GM21619 (cell line): Measurements from ENCODE around the gene GSTO1.
"Not testable (repeated sequence)": the region's sequence is repeated elsewhere in the genome, so short reads cannot be mapped to it uniquely, and the experiment has no call there.

ENCODE experiments used
- ATAC-seq: cut with Tn5 transposase; IDR thresholded peaks from one replicate; pipeline ENCODE4 v1.9.1; 2021; ENCODE audit not compliant: unreplicated experiment

GSTO1 gene

GRCh38 chr10:104254493-104255310, at the start of gene GSTO1:
TSS of gene GSTO1 (plus strand) at chr10:104254892. CDS start at chr10:104254929, 37 bp downstream.
- peak; percentile 79 for ATAC-seq

GRCh38 chr10:104208730-104209129, 46.0 kb upstream of the GSTO1 start:
- ATAC-seq = no peak

- ATAC-seq = no peak
These were observed 45.0 kb upstream of the GSTO1 start for GRCh38 chr10:104209575-104210198.

GRCh38 chr10:104216631-104217030, 38.1 kb upstream of the GSTO1 start:
- ATAC-seq = no peak

GRCh38 chr10:104218751-104219150, 35.9 kb upstream of the GSTO1 start:
- no peak for ATAC-seq

GRCh38 chr10:104220522-104220921, 34.2 kb upstream of the GSTO1 start:
- no peak for ATAC-seq

- ATAC-seq = no peak
These were observed 31.4 kb upstream of the GSTO1 start for GRCh38 chr10:104223304-104223703.

GRCh38 chr10:104230490-104230889, 24.2 kb upstream of the GSTO1 start:
- ATAC-seq = no peak

- peak; percentile 100 for ATAC-seq
These were observed 22.7 kb upstream of the GSTO1 start, which contains the start of gene CFAP43 for GRCh38 chr10:104231784-104232612. TSS of gene CFAP43 (minus strand) at chr10:104232364. CDS start at chr10:104232246, 118 bp downstream.

- no peak for ATAC-seq
These were observed 22.0 kb upstream of the GSTO1 start for GRCh38 chr10:104232613-104233102.

GRCh38 chr10:104233817-104234216, 20.9 kb upstream of the GSTO1 start:
- ATAC-seq = no peak

- ATAC-seq = no peak
These were observed 19.8 kb upstream of the GSTO1 start for GRCh38 chr10:104234934-104235333.

GRCh38 chr10:104235801-104236200, 18.9 kb upstream of the GSTO1 start:
- ATAC-seq = no peak

GRCh38 chr10:104240078-104240477, 14.6 kb upstream of the GSTO1 start:
- ATAC-seq = no peak

- ATAC-seq = no peak
These were observed 12.1 kb upstream of the GSTO1 start for GRCh38 chr10:104242545-104242944.

GRCh38 chr10:104243009-104243408, 11.7 kb upstream of the GSTO1 start:
- not testable (repeated sequence) for ATAC-seq

- no peak for ATAC-seq
These were observed 11.2 kb upstream of the GSTO1 start for GRCh38 chr10:104243512-104243911.

- no peak for ATAC-seq
These were observed 9.5 kb upstream of the GSTO1 start for GRCh38 chr10:104245066-104245632.

GRCh38 chr10:104246976-104247375, 7.7 kb upstream of the GSTO1 start:
- ATAC-seq = no peak

- no peak for ATAC-seq
These were observed 7.1 kb upstream of the GSTO1 start for GRCh38 chr10:104247513-104248146.
